ENCODE results near the gene ADGRV1.

ADGRV1 gene

GRCh38 chr5:91111473-91112238, 553.1 kb downstream of the ADGRV1 start:
- DNase-seq (ENCODE audit: low read depth): no peak

- DNase-seq (ENCODE audit: low read depth): no peak
Observed at GRCh38 chr5:91114658-91115057, 556.1 kb downstream of the ADGRV1 start.

- no peak for DNase-seq (ENCODE audit: low read depth)
Observed at GRCh38 chr5:91118354-91118753, 559.8 kb downstream of the ADGRV1 start.

DNA sequence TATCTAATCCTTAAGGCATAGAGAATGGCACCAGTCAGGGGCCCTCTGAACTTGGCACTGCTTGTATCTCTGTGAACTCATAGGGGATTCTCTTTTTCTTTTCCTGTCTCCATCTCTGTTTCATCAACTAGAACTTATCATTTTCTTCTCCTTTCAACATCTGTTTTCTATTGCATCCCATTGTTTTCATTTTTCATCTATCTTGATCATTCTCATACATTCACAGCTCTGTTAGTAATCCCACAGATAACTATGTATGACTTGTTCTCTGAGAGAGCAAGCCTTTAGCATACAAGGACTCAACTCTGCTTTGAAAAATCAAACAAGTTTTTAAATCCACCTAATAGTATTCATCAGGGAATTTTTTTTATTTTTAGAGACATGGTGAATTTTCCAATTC, 560.2 kb downstream of the ADGRV1 start:
- DNase-seq (ENCODE audit: low read depth): no peak

DNA sequence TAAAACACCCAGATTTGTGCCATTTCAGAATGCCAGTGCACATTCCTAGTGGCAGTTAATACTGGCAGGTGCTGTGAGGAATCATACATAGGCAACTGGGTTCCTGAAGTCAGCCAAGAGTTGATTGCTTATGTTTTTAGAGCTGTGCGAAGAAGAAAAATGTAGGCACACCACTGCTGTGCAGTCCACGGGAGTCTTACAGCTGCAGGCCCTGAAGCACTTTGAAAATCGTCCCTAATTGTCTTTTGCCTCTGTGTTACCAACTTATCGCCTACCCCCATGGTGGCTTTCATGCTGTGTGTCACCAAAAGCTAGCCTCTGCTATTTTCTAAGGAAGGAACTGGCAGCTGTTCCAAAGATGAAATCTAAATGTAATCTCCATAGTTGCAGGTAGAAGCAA, 560.6 kb downstream of the ADGRV1 start:
- DNase-seq (ENCODE audit: low read depth): no peak

DNA sequence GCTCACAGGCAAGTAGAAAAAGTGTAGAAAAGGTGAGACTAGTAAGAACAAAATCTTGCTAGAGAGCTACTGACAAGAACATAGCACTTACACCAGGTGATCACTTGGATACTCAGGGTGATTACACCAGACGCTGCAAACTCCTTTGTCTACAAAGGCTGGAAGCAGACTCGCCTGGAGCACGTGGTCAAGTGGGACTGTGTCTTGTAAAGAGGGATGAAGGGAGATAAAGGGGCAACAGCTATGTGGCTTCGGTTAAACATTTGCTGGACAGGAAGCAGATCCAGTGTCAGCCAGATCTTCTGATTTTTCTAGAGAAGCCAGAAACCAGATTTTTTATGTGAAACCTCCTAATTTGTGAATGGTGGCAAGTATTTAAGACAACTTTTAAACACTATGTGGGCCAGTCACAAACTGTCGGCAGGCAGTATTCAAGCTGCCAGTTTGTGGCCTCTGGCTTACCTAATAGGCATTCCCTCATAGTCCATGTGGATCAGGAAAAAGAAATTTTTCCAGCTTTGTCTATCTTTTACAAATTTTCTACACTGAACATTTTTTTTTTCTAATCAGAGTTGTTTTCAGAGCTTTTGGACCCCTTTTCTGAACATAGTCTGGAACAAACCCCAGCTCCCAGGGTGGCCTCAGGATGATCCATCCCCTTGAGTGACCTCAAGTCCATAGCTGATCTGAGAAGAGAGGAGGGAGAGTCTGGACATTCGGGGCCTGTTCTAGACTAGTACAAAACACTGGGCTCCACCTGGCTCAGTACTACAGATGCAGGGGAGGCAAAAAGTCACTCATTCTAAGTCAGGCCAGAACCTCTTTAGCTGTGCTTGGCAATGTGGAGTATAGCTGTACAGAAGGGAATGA, 561.6 kb downstream of the ADGRV1 start:
- no peak for DNase-seq (ENCODE audit: low read depth)

DNA sequence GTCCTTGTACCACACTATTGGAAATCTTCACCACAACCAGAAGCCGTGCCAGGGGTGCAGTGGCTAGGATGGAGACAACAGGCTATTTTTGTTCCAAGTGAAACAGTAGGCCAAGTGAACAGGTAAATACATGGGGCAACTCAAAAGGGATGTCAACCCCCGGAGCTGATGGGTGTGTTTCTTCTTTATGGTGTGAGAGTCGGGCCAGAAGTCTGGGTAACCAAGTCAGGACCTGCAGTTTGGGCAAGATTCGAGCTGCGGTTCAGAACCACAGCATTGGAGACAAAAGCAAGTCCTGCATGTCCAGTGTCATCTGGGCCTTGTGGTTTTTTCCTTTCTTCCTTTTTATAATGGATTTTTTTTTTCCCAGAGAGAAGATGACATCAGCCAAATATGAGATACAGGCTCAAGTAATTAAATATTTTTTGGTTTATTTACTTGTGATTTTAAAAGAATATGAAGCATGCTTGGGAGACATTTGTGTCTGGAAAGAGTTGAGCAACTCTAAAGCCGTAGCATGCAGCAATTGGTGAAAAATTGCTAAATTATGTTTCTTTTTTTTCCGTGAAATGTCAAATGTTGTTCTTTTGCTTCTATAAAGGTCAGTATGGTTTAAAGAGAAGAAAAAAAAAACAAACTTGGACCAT, 562.9 kb downstream of the ADGRV1 start:
- no peak for DNase-seq (ENCODE audit: low read depth)

DNA sequence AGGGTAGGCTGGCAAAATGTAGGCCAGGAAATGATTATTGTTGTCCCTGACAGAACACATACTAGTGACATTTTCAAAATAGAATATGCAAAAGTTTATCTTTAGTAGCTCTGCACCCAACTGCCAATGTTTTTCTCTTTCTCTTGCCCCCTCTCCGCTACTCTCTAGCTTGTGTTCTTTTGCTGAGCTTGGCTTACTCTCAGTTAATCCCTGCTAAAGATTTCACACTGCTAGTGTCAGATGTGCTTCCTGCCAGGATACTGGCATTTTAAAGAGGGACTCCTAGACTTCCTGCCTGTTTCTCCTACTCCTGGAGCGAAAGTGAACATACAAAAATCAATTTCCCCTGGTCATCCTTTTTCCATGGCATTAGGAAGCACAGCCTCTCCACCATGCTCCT, 564.1 kb downstream of the ADGRV1 start:
- no peak for DNase-seq (ENCODE audit: low read depth)

DNA sequence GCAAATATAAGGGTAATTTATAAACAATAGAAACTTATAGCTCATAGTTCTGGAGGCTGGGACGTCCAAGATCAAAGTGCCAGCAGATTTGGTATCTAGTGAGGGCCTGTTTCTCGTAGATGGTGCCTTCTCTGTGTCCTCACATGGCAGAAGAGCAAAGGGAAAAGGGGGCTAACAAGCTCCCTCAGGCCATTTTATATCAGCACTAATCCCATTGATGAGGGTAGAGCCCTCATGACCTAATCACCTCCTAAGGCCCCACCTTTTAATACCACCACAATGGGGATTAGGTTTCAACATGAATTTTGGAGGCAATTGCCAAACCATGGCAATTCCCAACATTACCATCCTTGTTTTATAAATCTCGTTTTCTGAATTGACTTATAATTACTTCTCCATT, 564.7 kb downstream of the ADGRV1 start:
- no peak for DNase-seq (ENCODE audit: low read depth)

DNA sequence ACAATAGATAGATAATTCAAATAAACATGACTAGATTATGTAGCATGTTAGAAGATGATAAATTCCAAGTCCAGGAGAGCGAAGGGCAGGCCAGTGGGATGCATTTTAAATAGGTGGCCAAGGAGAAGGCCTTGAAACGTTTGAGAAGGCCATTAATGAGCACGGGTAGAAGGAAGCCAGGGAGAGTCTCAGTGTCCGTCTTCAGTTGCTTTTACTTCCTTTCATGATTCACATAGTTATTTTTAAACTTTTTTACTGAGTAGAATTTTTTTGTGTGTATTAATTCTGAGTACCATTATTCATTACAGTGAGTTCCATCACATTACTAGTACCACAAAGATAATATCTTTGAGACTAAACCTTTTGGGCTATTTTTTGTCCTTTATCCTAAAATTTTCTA, 565.3 kb downstream of the ADGRV1 start:
- no peak for DNase-seq (ENCODE audit: low read depth)

GRCh38 chr5:91125916-91126315, 567.3 kb downstream of the ADGRV1 start:
- DNase-seq (ENCODE audit: low read depth): no peak

DNA sequence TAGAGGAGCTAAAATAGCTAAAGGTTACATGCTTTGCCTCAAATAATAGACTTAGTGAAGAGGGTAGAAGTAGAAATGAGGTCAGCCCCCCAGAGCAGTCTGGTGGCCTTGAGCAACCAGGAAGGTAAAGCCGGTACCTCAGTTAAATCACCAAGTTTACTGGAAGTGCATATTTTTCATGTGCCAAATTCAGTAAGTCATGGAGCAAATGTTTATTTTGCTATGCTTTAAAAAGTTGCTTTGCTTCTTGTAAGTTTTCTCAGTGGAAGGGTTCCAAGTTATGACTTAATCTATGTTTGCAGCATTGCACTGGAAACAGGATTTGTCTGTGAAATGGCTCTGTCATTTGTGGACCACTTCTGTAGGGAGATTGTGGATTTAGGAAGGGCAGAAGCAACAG, 567.9 kb downstream of the ADGRV1 start:
- no peak for DNase-seq (ENCODE audit: low read depth)

DNA sequence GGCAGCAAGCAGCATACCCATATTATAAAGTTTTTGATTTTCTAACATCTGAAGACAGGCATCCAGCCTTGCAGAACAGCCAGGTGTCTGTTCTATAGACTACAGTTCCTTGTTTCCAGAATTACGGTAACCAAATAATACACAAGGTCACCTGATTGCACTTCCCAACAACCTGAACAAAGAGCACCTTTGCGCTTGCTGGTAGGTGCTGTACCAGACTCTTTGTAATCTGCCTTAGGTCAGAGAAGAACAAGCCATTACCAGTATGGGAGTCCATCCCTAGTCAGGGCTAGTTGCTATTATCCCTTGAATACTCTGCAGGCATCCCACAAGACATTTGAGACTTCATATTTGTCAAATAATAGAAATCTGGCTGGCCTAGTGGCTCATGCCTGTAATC, 568.3 kb downstream of the ADGRV1 start:
- DNase-seq (ENCODE audit: low read depth): no peak

DNA sequence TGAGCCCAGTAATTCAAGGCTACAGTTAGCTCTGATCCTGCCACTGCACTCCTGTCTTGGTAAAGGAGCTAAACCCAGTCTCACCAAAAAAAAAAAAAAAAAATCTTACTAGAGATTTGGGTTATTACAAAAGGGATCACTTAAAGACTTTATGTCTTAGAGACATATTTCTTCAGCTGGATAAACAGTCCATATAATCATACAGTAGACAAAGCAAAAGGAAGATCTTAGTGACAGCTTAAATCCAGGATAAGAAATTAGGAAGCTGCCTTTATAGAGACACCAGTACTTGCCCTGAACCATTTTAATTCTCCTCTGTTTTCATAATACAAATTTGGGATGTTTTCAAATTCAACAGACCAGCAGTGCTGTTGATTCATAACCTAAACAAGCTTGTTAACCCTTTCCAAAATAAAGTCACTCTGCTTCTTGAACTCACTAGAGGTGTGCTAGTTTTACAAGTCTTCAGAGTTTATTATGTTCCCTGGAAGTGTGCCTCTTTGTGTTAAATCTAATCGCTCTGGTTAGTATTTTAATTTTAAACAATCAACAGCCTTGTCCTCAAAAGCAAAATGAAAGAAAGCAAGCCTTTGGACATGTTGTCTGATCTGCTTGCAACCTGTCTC, 569.0 kb downstream of the ADGRV1 start:
- no peak for DNase-seq (ENCODE audit: low read depth)

GRCh38 chr5:91128604-91129003, 570.0 kb downstream of the ADGRV1 start:
- DNase-seq (ENCODE audit: low read depth): no peak

- no peak for DNase-seq (ENCODE audit: low read depth)
Observed at GRCh38 chr5:91129748-91130147, 571.2 kb downstream of the ADGRV1 start.

DNA sequence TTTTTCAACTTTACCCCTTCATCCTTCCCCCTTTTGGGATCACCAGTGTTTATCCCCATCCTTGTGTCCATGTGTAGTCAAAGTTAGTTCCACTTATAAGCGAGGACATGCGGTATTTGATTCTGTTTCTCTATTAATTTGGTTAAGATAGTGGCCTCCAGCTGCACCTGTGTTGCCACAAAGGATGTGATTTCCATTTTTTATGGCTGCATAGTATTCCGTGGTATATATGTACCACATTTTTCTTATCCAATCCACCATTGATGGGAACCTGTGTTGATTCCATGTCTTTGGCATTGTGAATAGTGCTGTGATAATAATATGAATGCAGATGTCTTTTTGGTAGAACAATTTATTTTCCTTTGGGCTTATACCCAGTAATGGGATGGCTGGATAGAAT, 572.2 kb downstream of the ADGRV1 start:
- no peak for DNase-seq (ENCODE audit: low read depth)

- DNase-seq (ENCODE audit: low read depth): no peak
Observed at GRCh38 chr5:91132550-91132949, 574.0 kb downstream of the ADGRV1 start.

DNA sequence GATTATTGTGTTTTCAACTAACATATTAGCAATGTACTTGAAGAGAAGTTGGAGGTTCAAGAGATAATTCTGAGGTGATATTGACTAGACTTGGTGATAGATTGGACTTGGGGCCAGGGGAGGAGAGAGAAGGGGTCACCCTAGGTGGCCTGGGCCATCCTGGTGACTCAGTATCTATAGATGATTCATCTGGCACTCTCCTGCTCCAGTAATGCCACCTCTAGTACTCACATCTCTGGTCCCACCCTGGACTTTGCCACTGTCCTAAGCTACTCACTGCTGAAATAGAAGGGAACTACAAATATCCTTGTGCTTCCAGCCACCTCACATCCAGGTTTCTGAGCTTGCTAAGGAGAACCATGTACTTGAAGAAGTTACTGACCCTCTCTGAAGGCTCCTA, 574.6 kb downstream of the ADGRV1 start:
- DNase-seq (ENCODE audit: low read depth): no peak

- no peak for DNase-seq (ENCODE audit: low read depth)
Observed at GRCh38 chr5:91135475-91136248, 577.1 kb downstream of the ADGRV1 start.

DNA sequence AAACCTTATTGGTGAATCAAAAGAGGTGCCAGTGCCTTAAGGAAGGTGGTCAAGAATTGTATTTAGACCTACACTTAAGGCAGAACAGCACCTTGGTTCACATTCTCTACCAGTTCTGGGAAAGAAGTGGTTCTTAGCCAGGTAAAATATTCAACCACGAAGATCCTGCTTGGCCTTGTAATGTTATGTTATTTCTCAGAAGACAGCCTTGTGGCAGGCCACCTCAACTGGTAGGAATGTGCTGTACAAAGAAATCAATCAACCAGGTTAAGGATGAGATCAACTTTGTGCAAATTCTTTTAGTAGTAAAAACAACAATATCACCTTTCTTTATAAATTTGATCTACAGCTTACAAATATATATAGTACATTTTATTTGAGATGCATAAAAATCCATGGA, 577.7 kb downstream of the ADGRV1 start:
- no peak for DNase-seq (ENCODE audit: low read depth)

DNA sequence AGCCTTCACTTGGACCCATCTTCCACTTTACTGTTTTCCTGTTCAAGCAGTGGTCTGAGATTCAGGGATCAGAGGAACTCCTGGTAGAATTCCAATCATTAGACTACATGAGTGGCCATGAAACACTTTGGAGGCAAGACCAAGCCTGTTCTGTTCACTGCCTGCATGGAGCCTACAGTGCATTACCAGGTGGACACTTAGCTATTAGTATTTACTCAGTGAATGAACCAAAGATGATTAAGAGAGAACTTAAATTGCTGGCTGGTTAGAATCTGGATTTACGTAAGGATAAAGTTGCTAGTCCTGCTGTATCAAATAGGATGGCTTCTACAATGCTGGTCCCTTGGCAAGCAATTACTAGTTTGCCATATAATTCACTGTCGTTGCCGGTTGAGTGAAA, 579.0 kb downstream of the ADGRV1 start:
- DNase-seq (ENCODE audit: low read depth): no peak

Data from stimulated activated CD8-positive, alpha-beta memory T cell treated with anti-CD3 and anti-CD28 coated beads, Interleukin-12 subunit alpha, Interleukin-12 subunit beta, amount 100 ng/mL, for 4 hours (primary cell).